Measurements from ENCODE around the gene NEK4.

DNA sequence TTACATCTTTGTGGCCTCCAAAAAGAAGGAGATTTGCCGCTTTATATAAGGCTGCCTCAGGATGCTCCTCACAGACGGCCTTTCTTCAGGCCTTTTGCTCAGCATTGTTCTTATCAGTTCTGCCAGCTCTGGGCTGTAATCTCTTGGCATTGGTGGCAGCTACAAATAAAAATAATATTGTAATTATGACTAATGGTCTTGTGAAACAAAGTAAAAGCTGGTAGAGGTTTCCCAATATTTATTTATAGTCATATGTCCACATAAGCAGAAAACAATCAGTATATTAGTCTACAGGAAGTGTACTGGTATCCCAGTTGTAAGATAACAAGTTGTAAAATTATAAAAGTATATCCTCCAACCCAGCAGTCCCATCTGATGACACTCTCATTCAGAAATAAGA lies 7.3 kb downstream of the NEK4 start:
- TF ChIP-seq, protein P1, sequence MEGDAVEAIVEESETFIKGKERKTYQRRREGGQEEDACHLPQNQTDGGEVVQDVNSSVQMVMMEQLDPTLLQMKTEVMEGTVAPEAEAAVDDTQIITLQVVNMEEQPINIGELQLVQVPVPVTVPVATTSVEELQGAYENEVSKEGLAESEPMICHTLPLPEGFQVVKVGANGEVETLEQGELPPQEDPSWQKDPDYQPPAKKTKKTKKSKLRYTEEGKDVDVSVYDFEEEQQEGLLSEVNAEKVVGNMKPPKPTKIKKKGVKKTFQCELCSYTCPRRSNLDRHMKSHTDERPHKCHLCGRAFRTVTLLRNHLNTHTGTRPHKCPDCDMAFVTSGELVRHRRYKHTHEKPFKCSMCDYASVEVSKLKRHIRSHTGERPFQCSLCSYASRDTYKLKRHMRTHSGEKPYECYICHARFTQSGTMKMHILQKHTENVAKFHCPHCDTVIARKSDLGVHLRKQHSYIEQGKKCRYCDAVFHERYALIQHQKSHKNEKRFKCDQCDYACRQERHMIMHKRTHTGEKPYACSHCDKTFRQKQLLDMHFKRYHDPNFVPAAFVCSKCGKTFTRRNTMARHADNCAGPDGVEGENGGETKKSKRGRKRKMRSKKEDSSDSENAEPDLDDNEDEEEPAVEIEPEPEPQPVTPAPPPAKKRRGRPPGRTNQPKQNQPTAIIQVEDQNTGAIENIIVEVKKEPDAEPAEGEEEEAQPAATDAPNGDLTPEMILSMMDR (optimal IDR thresholded peaks at IDR 0.05 in 1 of 3, IDR thresholded peaks at IDR 0.05 in 1 of 3, conservative IDR thresholded peaks at IDR 0.05 in 1 of 3; ENCODE audit: extremely low read depth in 1 of 3, insufficient read depth in 2 of 3, low read length in 3 of 3), result no peak
- TF ChIP-seq EZH2 (IDR thresholded peaks at IDR 0.05; ENCODE audit: low read length), result no peak
